GM23338 (cell line): ENCODE data around the gene DPEP2NB. TPM values are rescaled to one million over a fixed set of nuclear protein-coding genes. Genes with fewer than 3 reads are reported as not detected.

ENCODE experiments used
- ATAC-seq: fragments of 200-7000 bp; cut with Tn5 transposase; 3 replicates; pipeline ENCODE4 v1.9.1; 2020
- DNase-seq: peaks from one replicate; pipeline ENCODE4 v3.0.0-alpha.2; 2015; ENCODE audit warnings: low spot score
- H2AFZ ChIP-seq: fragments of 200-600 bp; sonication (generic); 2 replicates; pipeline ENCODE4 v1.8.0; 2016; ENCODE audit warnings: antibody characterized with exemption, mild to moderate bottlenecking, moderate library complexity
- H3F3A ChIP-seq: fragments of 200-600 bp; sonication (generic); replicated peaks from 2 replicates; pipeline ENCODE4 v1.8.0; 2017; ENCODE audit warnings: antibody characterized with exemption, mixed run types, low read depth
- H3K27ac ChIP-seq: fragments of 200-600 bp; sonication (generic); 2 replicates; pipeline ENCODE4 v1.6.1; 2016; ENCODE audit warnings: low read depth
- H3K27me3 ChIP-seq: fragments of 200-600 bp; sonication (generic); 2 replicates; pipeline ENCODE4 v1.8.0; 2016; ENCODE audit warnings: mild to moderate bottlenecking, mixed run types, moderate library complexity; ENCODE audit not compliant: insufficient read depth
- H3K36me3 ChIP-seq: fragments of 200-600 bp; sonication (generic); 2 replicates; pipeline ENCODE4 v1.8.0; 2016; ENCODE audit warnings: mild to moderate bottlenecking; ENCODE audit not compliant: insufficient read depth
- H3K4me1 ChIP-seq: fragments of 200-600 bp; sonication (generic); 2 replicates; pipeline ENCODE4 v1.8.0; 2016; ENCODE audit warnings: mild to moderate bottlenecking, moderate library complexity; ENCODE audit not compliant: insufficient read depth
- H3K4me2 ChIP-seq: fragments of 200-600 bp; sonication (generic); 2 replicates; pipeline ENCODE4 v1.7.1; 2017; ENCODE audit warnings: mixed run types
- H3K4me3 ChIP-seq: fragments of 200-600 bp; sonication (generic); 2 replicates; pipeline ENCODE4 v1.6.1; 2016; ENCODE audit warnings: mixed run types
- H3K79me2 ChIP-seq: fragments of 200-600 bp; sonication (generic); replicated peaks from 2 replicates; pipeline ENCODE4 v1.8.0; 2017; ENCODE audit warnings: mild to moderate bottlenecking; ENCODE audit not compliant: insufficient read depth
- H3K9me2 ChIP-seq: fragments of 200-600 bp; sonication (generic); 2 replicates; pipeline ENCODE4 v1.8.0; 2017; ENCODE audit not compliant: insufficient read depth
- H4K20me1 ChIP-seq: fragments of 200-600 bp; sonication (generic); replicated peaks from 2 replicates; pipeline ENCODE4 v1.8.0; 2017; ENCODE audit warnings: mild to moderate bottlenecking; ENCODE audit not compliant: insufficient read depth
- H3K27ac Mint-ChIP-seq: 2 replicates; pipeline ENCODE4 v1.8.0; 2020; ENCODE audit warnings: inconsistent platforms, mild to moderate bottlenecking, moderate library complexity, mixed read lengths
- H3K27me3 Mint-ChIP-seq: 3 replicates; pipeline ENCODE4 v1.8.0; 2022; ENCODE audit warnings: low read depth, mild to moderate bottlenecking, moderate library complexity, mixed read lengths, inconsistent platforms; ENCODE audit not compliant: insufficient read depth, poor library complexity
- H3K36me3 Mint-ChIP-seq: 3 replicates; pipeline ENCODE4 v1.8.0; 2021; ENCODE audit warnings: low read depth, mild to moderate bottlenecking, inconsistent platforms, moderate library complexity, mixed read lengths
- H3K4me1 Mint-ChIP-seq: 3 replicates; pipeline ENCODE4 v1.8.0; 2020; ENCODE audit warnings: mild to moderate bottlenecking, inconsistent platforms, mixed read lengths
- H3K4me3 Mint-ChIP-seq: 3 replicates; pipeline ENCODE4 v1.8.0; 2021; ENCODE audit warnings: moderate library complexity, mild to moderate bottlenecking, inconsistent platforms, mixed read lengths
- H3K9me3 Mint-ChIP-seq: 3 replicates; pipeline ENCODE4 v1.8.0; 2020; ENCODE audit warnings: moderate library complexity, mild to moderate bottlenecking, inconsistent platforms, mixed read lengths
- CREB1 ChIP-seq: fragments of 250-450 bp; sonication (Bioruptor Pico); IDR thresholded peaks from 2 replicates; pipeline ENCODE4 v1.5.0; 2020; ENCODE audit warnings: low read depth, mild to moderate bottlenecking, moderate library complexity
- CTCF ChIP-seq, 2 experiments: fragments of 200-600 bp in 1 of 2; sonication (generic) in 1 of 2; conservative IDR thresholded peaks; 2 replicates each; pipeline versions ENCODE4 v1.5.1 to v1.6.1; 2016 to 2017; ENCODE audit warnings: antibody characterized with exemption in 2 of 2, low read depth in 2 of 2, mild to moderate bottlenecking in 2 of 2, moderate library complexity in 1 of 2
- ETS1 ChIP-seq: IDR thresholded peaks from 2 replicates; pipeline ENCODE4 v1.6.1; 2016; ENCODE audit warnings: antibody characterized with exemption
- EZH2 ChIP-seq: fragments of 200-600 bp; sonication (generic); IDR thresholded peaks from one replicate; pipeline ENCODE4 v1.8.0; 2017; ENCODE audit warnings: antibody characterized with exemption, mild to moderate bottlenecking, low read depth; ENCODE audit not compliant: unreplicated experiment
- EZH2phosphoT487 ChIP-seq: fragments of 200-600 bp; sonication (generic); IDR thresholded peaks from one replicate; pipeline ENCODE4 v1.8.1; 2018; ENCODE audit warnings: antibody characterized with exemption; ENCODE audit not compliant: unreplicated experiment
- JUNB ChIP-seq: IDR thresholded peaks from one replicate; pipeline ENCODE4 v1.6.1; 2016; ENCODE audit warnings: antibody characterized with exemption; ENCODE audit not compliant: unreplicated experiment
- NANOG ChIP-seq: IDR thresholded peaks from 2 replicates; pipeline ENCODE4 v1.6.1; 2016; ENCODE audit warnings: antibody characterized with exemption, borderline replicate concordance
- POLR2AphosphoS5 ChIP-seq: IDR thresholded peaks from 2 replicates; pipeline ENCODE4 v1.6.1; 2016; ENCODE audit warnings: antibody characterized with exemption, low read depth
- STAT1 ChIP-seq: IDR thresholded peaks from one replicate; pipeline ENCODE4 v1.6.1; 2016; ENCODE audit warnings: antibody characterized with exemption; ENCODE audit not compliant: unreplicated experiment
- ZNF114 ChIP-seq: fragments of 250-450 bp; sonication (Bioruptor Pico); IDR thresholded peaks from 2 replicates; pipeline ENCODE4 v1.5.0; 2020; ENCODE audit warnings: mild to moderate bottlenecking, moderate library complexity
- ZNF331 ChIP-seq: fragments of 250-450 bp; sonication (Bioruptor Pico); IDR thresholded peaks from 2 replicates; pipeline ENCODE4 v1.5.0; 2020; ENCODE audit warnings: low read depth, mild to moderate bottlenecking, moderate library complexity
- polyA plus RNA-seq: library from polyadenylated mRNA; unstranded; fragments of >200 nt; fragmentation: Nextera tagmentation; extraction: Ambion mirVana; gene quantifications from 2 replicates; pipeline ENCODE4 v1.2.1, GENCODE V29; 2016
- total RNA-seq: library from RNA; depleted of rRNA; stranded (reverse); fragments of >200 nt; shearing (Covaris generic); gene quantifications from 2 replicates; pipeline ENCODE4 v1.2.3, GENCODE V29; 2014

DPEP2NB gene
- total and polyA plus RNA-seq, 2 experiments from 2014 or later, result not detected

- ATAC-seq (peak; percentile 87), DNase-seq (peak; percentile 88)
- peak within 1 kb of the TSS; percentile 47 for H3K4me3 ChIP-seq
Observed at GRCh38 chr16:67979955-67980678, 35.6 kb downstream of the DPEP2NB start, which contains the start of gene DPEP3. TSS of gene DPEP3 (minus strand) at chr16:67980499. CDS start at chr16:67980380, 119 bp downstream.

GRCh38 chr16:67977469-67978227 lies 38.1 kb downstream of the DPEP2NB start:
- ATAC-seq (no peak), DNase-seq (no peak)
- H3K27ac Mint-ChIP-seq, result no peak overlapping the region
- Histone ChIP-seq H4K20me1 (no peaks in the 10 kb centered on the region), H3K27me3 (no peaks in the 10 kb centered on the region), H3K27ac (no peak overlapping the region), H3K9me2 (no peaks in the 10 kb centered on the region), H3K36me3 (no peaks in the 10 kb centered on the region), H3K4me1 (no peaks in the 10 kb centered on the region), H3K79me2 (no peaks in the 10 kb centered on the region), H2AFZ (no peak overlapping the region), H3K4me2 (no peak overlapping the region), H3K4me3 (no peak overlapping the region), H3F3A (no peaks in the 10 kb centered on the region)
- H3K4me1 Mint-ChIP-seq, result no peaks in the 10 kb centered on the region; the same call in 2 of the 3 replicates
- H3K36me3 Mint-ChIP-seq, result no peaks in the 10 kb centered on the region
- peaks cover 3% of the 10 kb centered on the region for H3K9me3 Mint-ChIP-seq
- H3K4me3 Mint-ChIP-seq, result no peak overlapping the region
- peaks cover 9% of the 10 kb centered on the region for H3K27me3 Mint-ChIP-seq
- no peak for TF ChIP-seq EZH2
- no peak for TF ChIP-seq POLR2AphosphoS5
- no peak for TF ChIP-seq ZNF331 (CRISPR knock-in tag)
- TF ChIP-seq JUNB, result no peak
- TF ChIP-seq EZH2phosphoT487, result no peak
- TF ChIP-seq CTCF (conservative IDR thresholded peaks at IDR 0.05; ENCODE audit: low read depth in 2 of 2), result no peak
- TF ChIP-seq NANOG, result no peak
- TF ChIP-seq CREB1 (CRISPR knock-in tag), result no peak
- TF ChIP-seq STAT1, result no peak
- no peak for TF ChIP-seq ETS1
- no peak for TF ChIP-seq ZNF114 (CRISPR knock-in tag)

More at GRCh38 chr16:67979955-67980678, 35.6 kb downstream of the DPEP2NB start, which contains the start of gene DPEP3:
- Mint-ChIP-seq H3K27ac (no peak within 1 kb of the TSS), H3K4me3 (no peak within 1 kb of the TSS), H3K4me1 (peaks cover 8% of the 10 kb centered on the region; the same call in 2 of the 3 replicates), H3K9me3 (peaks cover 8% of the 10 kb centered on the region), H3K27me3 (peaks cover 18% of the 10 kb centered on the region), H3K36me3 (no peaks in the 10 kb centered on the region)
- no peaks in the 10 kb centered on the region for H3K9me2 ChIP-seq
- H2AFZ ChIP-seq, result peak within 1 kb of the TSS; percentile 99
- TF ChIP-seq ETS1 (no peak), CREB1 (CRISPR knock-in tag) (peak; percentile 69), CTCF (conservative IDR thresholded peaks at IDR 0.05; ENCODE audit: low read depth in 2 of 2) (peak; percentile 79 to 99)
- H3K27ac ChIP-seq, result no peak within 1 kb of the TSS
- peak within 1 kb of the TSS; percentile 70 for H3K4me2 ChIP-seq
- no peaks in the 10 kb centered on the region for H3K36me3 ChIP-seq
- H3K79me2 ChIP-seq, result no peaks in the 10 kb centered on the region
- H3K27me3 ChIP-seq, result no peaks in the 10 kb centered on the region
- no peaks in the 10 kb centered on the region for H3K4me1 ChIP-seq
- H4K20me1 ChIP-seq, result no peaks in the 10 kb centered on the region
- no peaks in the 10 kb centered on the region for H3F3A ChIP-seq
